HG02763 (cell line): ENCODE measurements around the gene TMX1.
A peak's percentile ranks its signal among the peaks of the same experiment; 100 is the strongest.
"Not testable (repeated sequence)": the region's sequence is repeated elsewhere in the genome, so short reads cannot be mapped to it uniquely, and the experiment has no call there.

Source experiments
- ATAC-seq: cut with Tn5 transposase; IDR thresholded peaks from one replicate; pipeline ENCODE4 v1.9.1; 2021; ENCODE audit warnings: mild to moderate bottlenecking, moderate library complexity; ENCODE audit not compliant: unreplicated experiment

The TMX1 gene, protein sequence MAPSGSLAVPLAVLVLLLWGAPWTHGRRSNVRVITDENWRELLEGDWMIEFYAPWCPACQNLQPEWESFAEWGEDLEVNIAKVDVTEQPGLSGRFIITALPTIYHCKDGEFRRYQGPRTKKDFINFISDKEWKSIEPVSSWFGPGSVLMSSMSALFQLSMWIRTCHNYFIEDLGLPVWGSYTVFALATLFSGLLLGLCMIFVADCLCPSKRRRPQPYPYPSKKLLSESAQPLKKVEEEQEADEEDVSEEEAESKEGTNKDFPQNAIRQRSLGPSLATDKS

DNA sequence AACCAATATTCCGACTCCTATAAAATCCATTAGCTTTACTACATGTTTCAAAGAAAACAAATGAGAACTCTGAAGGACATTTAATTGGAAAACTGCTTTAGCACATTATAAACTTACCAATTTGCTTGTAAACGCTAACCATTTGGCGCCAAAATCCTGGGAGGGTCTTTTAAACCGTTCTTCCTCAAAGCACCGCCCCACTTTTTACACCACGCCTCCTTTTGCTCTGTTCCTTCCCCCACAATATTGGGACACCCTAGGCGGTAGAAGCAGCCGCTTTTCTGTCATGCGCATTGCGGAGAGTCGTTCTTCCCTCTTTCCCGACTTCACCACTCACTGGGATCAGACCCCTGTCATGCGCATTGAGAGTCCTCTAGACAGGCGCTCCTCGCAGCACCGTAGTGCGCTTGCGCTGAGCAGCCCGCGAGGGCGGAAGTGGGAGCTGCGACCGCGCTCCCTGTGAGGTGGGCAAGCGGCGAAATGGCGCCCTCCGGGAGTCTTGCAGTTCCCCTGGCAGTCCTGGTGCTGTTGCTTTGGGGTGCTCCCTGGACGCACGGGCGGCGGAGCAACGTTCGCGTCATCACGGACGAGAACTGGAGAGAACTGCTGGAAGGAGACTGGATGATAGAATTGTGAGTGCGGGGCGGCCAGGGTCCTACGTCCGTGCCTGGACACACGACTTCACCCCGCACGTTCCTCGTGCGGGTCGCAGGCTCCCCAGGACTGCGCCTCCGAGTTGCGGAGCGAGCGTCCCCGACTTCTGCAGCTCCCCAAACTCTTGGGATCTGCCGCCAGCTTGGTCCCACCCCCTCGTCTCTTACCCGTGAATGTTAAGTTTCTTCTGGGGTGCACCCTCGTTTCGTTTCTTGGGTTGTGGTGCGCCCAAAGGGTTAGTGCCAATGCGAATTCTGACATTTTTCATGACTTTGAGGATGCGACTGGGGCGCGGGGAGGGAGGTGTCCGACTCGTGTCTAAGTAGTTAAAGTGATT is at the start of gene TMX1:
Gene TMX1 (plus strand): TSS at position 435 of the 991 bp plus-strand sequence. CDS start 46 bp downstream, at position 481.
- peak; percentile 93 for ATAC-seq

DNA sequence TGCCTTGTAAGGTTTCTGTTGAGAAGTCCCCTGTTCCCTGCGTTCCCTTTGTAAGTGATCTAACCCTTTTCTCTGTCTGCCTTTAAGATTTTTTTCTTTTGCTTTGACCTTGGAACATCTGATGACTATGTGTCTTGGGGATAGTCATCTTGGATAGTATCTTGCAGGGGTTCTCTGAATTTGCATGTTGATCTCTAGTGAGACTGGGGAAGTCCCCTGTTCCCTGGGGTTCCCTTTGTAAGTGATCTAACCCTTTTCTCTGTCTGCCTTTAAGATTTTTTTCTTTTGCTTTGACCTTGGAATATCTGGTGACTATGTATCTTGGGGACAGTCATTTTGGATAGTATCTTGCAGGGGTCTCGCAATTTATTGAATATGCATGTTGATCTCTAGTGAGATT is 38.2 kb upstream of the TMX1 start:
- peak; percentile 52 for ATAC-seq

DNA sequence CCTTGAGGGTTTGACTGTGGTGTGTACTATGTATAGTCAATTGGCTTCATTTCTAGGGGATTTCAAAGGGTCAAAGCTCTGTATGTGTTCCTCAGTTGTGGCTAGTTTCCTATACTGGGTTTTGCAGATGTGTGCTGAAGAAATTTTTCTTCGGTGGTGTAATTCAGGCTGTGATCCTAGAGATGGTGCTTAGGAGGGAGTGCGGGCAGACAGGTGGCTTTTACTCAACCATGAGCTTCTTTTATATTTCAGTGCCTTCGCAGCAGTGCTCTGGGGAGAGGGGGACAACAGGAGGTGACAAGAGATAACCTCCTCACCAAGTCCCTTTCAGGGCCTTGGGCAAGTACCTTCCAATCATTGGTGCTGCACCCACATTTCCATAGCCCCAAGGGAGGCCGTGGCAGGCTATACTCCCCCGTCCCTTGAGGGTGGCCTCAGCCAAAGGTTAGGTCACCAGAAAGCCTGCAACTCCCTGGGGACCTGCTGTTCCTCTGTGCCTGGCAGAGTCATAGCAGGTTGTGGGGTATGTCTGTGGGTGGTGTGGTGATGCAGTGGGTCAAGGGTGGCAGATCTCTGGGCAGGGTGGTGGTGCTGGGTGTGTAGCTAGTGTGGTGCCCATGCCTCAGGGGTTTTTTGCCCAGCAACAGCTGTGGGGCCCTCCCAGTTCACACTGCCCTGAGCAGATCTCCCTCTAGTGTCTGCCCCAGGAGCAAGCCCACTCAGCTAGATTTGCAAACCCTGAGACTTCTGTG is 37.0 kb upstream of the TMX1 start:
- ATAC-seq = peak; percentile 60

DNA sequence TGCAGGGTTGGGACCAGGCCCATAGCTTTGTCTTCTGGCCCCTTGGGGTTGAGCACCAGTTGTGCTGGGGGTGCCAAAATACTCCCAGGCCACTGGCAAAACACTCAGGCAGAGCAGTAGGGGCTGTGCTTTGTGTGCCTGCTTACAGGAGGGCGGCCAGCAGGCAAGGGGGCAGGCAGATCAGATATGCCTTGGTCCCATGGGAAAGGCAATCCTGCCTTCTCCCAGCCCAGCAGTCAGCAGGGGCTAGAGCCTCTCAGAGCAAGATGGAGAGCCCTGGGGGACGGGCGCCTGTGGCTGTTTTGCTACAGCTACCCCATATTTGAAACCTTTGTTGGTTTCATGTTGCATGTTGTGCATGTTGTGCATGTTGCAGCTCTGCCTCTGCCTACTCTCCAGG is 36.2 kb upstream of the TMX1 start:
- ATAC-seq = no peak

DNA sequence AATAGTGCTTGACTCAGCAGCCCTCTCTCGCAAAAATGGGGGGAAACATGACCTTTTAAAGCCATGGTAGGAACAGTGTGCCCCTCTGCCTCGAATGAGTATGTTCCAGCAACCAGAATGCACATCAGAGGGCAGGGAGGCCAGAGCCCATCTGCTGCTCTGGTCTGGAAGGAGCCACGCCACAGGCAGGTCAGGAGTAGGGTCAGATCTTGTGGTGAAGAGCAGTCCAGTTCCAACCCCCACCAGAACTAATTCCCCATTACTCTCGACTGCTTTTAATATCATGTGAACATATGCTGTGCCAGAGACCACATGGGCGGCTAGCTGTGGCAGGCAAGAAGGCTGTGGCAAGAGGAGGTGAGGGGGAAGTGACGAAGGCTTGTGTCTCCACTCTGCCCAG is 34.6 kb upstream of the TMX1 start:
- ATAC-seq = no peak

DNA sequence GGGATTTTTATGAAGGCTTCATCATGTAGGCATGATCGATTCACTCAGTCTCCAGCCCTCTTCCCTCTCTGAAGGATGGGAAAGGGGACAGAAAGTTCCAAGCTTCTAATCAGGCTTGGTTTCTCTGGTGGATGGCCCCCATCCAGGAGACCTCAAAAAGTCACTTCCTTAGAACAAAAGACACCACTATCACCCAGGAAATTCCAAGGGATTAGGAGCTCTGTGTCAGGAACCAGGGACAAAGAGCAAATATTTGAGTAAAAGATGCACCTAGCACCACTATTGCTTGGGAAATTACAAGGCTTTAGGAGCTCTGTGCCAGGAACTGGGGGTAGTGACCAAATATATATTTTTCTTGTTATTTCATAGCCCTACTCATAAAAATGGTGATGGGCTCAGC is 33.6 kb upstream of the TMX1 start:
- ATAC-seq = no peak

DNA sequence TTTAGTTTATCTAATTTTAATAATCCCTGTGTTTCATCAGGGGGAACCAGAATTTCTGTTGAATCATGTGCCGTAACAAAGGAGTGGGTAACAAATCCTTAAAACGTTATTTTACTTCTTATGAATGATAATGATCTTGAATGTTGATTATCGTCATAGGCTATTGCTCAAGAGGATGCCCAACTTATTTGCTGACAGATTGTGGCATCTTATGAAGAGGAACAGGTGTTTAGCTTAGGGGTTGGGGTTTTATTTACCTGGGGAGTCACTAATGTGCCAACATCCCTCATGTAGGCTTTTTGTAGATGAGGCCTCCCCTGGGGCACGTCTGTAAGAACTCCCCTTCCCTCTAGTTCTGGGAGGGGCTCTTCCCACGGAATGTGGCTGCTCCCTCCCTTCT is 32.4 kb upstream of the TMX1 start:
- no peak for ATAC-seq

DNA sequence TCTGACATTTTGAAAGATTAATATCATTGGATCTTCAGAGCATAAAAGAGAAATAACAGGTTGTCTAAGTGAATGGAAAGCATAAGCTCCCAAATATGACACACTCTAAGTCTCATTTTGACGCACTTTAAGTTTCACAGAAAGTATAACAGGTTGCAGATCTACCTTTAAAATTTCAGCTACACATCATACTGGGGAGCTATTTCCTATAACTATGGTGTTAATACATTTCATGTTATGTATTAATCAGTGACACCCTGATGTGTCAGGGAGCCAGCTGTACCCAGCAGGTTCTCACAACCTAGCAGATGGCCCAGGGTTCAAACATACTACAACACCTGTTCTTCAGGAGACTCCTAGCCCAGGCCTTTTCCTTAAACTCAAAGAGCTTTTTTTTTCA is 31.1 kb upstream of the TMX1 start:
- no peak for ATAC-seq

DNA sequence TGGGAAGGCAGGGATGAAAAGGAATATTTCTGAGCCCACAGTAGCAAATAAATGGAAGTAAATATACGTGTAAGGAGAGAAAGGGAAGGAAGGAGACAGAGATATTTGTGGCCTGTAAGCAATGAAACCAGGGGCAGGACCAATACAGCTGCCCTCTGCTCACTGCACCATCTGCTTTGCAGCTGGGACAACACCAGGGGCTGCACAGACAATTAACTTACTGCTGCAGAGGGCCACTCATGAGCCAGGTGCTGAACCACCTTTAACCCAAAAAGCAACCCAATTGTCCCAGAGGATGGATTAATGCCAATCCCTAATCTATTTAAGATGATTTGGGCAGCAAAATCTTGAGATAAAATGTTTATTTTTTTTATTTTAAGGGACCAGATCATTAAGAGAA is 30.6 kb upstream of the TMX1 start:
- ATAC-seq = no peak

DNA sequence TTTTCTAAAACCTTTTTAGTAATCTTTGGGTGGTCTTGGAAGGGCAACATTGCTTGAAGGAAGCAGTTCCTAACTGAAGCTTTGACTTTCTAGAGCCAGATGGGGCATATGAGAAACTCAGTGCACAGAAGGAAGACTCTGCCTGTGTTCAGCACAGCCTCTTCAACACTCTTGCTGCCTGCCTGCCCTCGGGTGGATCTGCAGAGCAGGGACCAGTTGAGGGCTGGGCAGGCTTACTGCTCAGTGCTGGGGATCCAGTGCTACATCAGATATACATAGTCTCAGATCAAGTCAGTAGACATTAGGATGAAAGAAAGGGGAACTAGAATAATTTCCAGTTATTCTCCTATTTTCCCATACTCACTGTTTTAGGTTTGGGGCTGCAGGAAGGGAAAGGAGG is 29.5 kb upstream of the TMX1 start:
- ATAC-seq = no peak

DNA sequence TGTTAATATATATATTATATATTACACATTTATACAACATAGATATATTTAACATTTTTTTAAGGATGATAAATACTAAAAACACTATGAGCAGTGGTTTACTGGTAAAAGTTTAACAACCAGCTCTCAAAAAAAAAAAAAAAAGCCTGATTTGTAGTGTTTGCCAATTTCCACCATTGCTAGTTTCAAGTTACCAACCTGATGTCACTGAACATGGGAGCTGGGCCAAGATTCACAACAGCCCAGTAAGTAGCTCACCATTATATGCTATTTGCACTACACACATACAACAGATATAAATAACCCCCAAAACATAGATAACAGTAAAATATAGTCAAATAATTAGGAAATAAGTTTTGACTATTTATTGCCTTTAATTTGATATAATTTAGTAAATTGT is 28.9 kb upstream of the TMX1 start:
- no peak for ATAC-seq

DNA sequence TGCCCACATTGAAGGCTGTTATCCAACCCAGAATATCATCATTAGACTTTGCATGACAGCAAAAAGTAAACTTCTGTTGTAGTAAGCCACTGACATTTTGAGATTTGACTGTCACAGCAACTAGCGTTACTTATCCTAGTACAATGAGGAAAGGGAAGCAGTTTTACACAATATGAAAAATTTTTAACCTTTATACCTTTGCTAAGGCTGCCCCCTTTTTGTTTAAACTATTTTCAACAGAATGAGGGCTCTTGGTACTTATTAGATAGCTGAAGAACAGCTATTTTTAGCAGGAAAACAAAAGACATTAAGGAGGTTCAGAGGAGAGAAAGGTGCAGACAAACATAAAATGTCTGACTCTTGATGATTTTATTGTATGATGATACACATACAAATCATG is 23.4 kb upstream of the TMX1 start:
- no peak for ATAC-seq

DNA sequence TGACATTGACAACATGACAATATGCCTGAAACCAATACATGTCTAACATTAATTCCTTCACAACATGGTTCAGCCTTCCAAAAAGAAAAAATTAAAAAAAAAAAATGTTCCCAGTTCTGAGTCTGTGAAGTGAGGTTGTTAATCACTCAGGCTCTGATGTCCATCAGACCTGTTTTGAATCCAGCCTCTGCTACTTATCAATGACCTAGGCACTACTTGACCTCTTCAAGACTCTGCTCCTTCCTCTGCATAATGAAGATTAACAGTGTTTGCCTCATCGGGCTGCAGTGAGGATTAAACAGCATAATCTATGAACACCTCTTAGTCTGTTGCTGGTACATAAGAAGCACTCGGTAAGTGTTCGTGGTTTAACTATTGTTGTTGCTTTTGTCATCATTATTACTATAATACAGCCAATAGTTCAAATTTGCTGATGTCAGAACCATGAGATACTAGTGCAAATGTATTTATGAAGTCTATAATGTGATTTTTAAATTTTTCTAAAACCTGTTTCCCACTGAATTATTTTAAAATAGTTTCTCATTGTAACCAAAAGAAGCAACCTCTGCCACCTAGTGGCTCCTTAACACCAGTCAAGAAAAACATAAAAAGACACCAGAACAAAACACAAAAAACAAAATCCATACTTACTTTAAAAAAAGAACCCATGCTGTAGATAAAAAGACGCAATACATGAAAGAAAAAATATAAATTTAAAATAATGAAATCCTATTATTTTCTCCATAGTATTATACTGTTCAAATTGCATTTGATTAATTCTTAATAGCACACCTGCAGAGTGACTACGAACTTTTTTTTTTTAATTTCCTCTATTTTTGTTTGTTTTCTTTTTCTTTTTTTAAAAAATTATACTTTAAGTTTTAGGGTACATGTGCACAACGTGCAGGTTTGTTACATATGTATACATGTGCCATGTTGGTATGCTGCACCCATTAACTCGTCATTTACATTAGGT is 20.3 kb upstream of the TMX1 start:
- no peak for ATAC-seq

DNA sequence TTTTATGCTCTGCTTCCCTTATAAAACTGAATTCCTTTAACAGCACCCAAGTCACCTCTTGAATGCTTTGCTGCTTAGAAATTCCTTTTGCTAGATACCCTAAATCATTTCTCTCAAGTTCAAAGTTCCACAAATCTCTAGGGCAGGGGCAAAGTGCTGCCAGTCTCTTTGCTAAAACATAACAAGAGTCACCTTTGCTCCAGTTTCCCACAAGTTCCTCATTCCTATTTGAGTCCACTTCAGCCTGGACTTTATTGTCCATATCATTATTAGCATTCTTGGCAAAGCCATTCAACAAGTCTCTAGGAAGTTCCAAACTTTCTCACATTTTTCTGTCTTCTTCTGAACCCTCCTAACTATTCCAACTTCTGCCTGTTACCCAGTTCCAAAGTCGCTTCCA is 16.6 kb upstream of the TMX1 start:
- not testable (repeated sequence) for ATAC-seq

DNA sequence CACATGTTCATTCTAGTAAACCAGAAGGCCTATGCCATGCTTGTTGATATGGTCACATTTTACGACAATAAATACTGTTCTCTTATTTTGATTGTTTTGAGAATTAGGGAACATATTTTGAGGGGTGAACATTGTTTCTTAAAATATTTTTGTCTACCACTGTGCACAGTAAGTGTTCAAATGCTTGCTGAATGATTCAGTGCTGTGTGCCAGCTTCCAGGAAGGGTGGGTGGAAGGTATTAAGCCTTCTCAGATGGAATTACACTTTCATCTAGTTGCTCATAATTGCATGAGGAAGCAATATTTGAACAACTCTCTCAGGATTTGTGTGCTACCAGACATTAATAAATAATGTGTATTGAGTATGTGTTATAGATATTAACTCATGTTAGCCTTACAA is 15.5 kb upstream of the TMX1 start:
- ATAC-seq = no peak

DNA sequence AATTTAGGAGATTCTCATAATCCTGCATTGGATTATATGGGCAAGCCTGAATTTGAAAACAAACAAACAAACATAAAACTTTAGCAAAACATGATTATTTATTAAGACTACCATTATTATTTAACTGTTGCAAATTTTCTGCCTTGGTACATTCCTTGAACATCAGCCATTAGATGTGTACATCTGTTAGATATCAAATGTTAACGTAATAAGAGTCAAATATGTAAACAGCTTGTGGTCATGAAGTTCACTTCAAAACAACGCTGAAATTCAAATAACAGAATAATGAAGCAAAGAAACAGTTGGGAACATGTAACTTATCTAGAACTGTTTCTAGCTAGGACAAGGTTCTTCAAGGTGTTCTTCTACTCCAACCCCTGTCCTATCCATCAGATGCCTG is 14.3 kb upstream of the TMX1 start:
- ATAC-seq = no peak

DNA sequence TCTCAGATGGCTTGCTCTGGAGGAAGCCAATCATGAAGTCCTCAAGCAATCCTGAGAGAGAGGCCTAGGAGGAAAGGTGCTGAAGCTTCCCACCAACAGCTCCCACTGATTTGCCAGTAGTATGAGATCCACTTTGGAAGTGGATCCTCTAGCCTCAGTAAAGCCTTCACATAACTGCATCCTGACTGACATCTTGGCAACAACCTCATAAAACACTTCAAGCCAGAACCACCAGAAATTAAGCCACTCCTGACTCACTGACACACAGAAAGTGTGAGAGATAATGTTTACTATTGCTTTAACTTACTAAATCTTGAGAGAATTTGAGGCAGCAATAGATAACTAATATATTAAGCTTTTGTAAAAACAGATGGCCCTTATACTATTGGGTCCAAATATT is 11.7 kb upstream of the TMX1 start:
- no peak for ATAC-seq

DNA sequence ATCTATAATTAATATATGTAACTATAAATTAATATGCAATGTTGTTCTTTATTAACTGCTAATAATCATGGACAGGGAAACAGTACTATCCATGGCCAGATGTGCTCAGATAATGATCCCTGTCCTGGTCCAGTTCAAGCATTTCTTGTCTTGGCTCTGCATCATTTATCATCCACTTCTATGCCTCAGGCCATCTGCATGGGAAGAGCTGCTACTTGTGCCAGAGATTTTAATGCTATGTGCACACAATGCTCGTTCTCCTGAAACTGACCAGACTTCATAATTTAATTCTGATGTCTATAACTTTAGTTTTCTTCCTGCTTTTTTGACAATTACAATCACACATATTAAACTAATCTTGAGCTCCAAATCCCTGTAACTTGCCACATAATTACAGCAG is 11.2 kb upstream of the TMX1 start:
- ATAC-seq = no peak

DNA sequence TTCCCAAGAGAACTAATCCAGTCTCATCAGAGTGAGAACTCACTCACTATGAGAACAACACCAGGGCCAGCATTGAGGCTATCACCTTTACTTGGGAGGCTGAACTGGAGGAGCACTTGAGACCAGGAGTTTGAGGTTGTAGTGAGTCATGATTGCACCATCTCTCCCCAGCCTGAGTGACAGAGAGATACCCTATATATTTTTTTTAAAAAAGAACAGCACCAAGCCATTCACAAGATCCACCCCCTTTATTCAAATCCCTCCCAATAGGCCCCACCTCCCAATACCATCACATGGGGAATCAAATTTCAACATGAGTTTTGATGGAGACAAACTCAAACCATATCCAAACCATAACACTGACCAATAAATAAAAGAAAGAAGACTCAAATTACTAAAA is 3.7 kb upstream of the TMX1 start:
- ATAC-seq = no peak

DNA sequence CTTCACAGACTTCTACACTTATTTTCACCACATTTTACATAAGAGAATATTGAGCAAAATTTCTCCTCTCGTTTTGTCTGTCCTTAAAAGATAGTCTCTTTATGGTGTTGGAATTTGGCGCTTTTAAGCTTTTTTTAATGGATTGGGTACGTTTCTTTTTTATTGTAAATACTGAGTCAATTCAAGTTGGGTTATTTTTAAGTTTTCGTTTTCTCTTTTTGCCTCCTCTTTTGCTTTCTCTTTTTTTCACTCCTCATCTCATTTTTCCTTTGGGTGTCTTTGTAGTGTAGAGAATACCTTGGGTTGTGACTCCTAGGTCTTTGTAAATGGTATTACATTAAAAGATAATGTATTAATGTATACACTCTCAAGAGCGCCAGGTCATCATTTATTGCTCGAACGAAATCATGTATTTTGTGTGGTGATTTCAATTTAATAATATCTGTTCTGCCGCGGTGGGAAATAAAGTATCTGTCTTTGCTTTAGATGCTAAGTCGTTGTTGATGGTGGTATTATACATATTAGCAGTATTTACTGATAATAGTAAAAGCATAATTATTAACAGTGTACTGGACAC is 845 bp downstream of the TMX1 start:
- no peak for ATAC-seq
